Adrenal gland (tissue), 12 donors: ENCODE measurements around the gene MPG. TPM values are rescaled to one million over a fixed set of nuclear protein-coding genes. Genes with fewer than 3 reads are reported as not detected.
A peak's percentile ranks its signal among the peaks of the same experiment; 100 is the strongest.

Source experiments
- DNase-seq, 7 donors: peaks; one replicate each; pipeline ENCODE4 v3.0.0-alpha.2; 2019 to 2020
- H3K27ac ChIP-seq, 5 donors: fragments of 200-600 bp; sonication (generic) in 4 of 5; 1 replicate in 3 of 5; 2 replicates in 2 of 5; pipeline versions ENCODE4 v1.5.1 to v1.8.0; 2016 to 2020; ENCODE audit warnings: mild to moderate bottlenecking in 1 of 5
- H3K27me3 ChIP-seq: fragments of 200-600 bp; 2 replicates; pipeline ENCODE4 v1.8.0; 2021
- H3K36me3 ChIP-seq, 2 donors: fragments of 200-600 bp; replicated peaks in 1 of 2; 1 replicate in 1 of 2; 2 replicates in 1 of 2; pipeline versions ENCODE4 v1.5.1 to v1.8.0; 2018 to 2022
- H3K4me1 ChIP-seq, 2 donors: fragments of 200-600 bp; replicated peaks in 1 of 2; 1 replicate in 1 of 2; 2 replicates in 1 of 2; pipeline versions ENCODE4 v1.5.1 to v1.8.0; 2018 to 2021
- H3K4me3 ChIP-seq, 4 donors: fragments of 200-600 bp; sonication (generic) in 3 of 4; one replicate each; pipeline ENCODE4 v1.5.1; 2016 to 2018
- H3K9me3 ChIP-seq, 3 donors: fragments of 200-600 bp; sonication (generic) in 1 of 3; replicated peaks in 1 of 3; 1 replicate in 2 of 3; 2 replicates in 1 of 3; pipeline versions ENCODE4 v1.5.1 to v1.8.0; 2016 to 2021
- CTCF ChIP-seq, 6 experiments: fragments of 450-650 bp in 4 of 6; fragments of 200-600 bp in 2 of 6; sonication (generic) in 1 of 6; IDR thresholded peaks; 1 replicate in 5 of 6; 2 replicates in 1 of 6; pipeline versions ENCODE4 v1.5.1 to v1.8.0; 2016 to 2021; ENCODE audit warnings: antibody characterized with exemption in 6 of 6, mild to moderate bottlenecking in 2 of 6, moderate library complexity in 1 of 6
- POLR2A ChIP-seq, 2 donors: fragments of 450-650 bp; IDR thresholded peaks; one replicate each; pipeline ENCODE4 v1.6.1; 2017; ENCODE audit warnings: antibody characterized with exemption in 2 of 2, mild to moderate bottlenecking in 2 of 2, moderate library complexity in 1 of 2
- whole genome bisulfite sequencing, 4 donors: extraction: QIAGEN DNeasy Blood & Tissue Kit in 2 of 4; methylation state at CpG; one replicate each; pipeline versions ENCODE4 v1.1.5 to v1.1.7; 2013 to 2017; 5-methylcytosine and 5-hydroxymethylcytosine counted together
- intact Hi-C, 2 donors: fragments of 100-400 bp; cut with DNase I; formaldehyde crosslinking; loops; one replicate each; pipeline versions ENCODE4 v1.14.1 to v1.15.0; 2022 to 2023
- polyA plus RNA-seq, 3 donors: library from polyadenylated mRNA; stranded (reverse); fragments of 200-250 nt in 2 of 3; fragments of 350-450 nt in 1 of 3; fragmentation: Illumina TruSeq in 1 of 3; extraction: RNeasy Lipid Tissue Mini Kit (QIAGEN cat#74804) in 1 of 3; gene quantifications; one replicate each; pipeline ENCODE4 v1.2.3, GENCODE V29; 2013 to 2014
- total RNA-seq, 9 donors: library from RNA; depleted of rRNA in 4 of 9; stranded (reverse); fragments of >200 nt in 4 of 9; fragments of 120-200 nt in 1 of 9; fragmentation: NEBNext Ultra II Directional in 1 of 9; extraction: Animal tissue kit (Norgen Biotek cat#: 25700) in 1 of 9; gene quantifications; one replicate each; pipeline versions ENCODE4 v1.1.0 to v1.2.4, GENCODE V29; 2013 to 2023
- donor health status: healthy with polysubstance abuse.
- donor health status: Bipolar disorder and iron deficiency.
- donor health status: DM: yes; HTN: yes; CAD: no.
- donor health status: DM: no; HTN: no; CAD: no.
- donor health status: DM: no; HTN: no; CAD: no.
- donor health status: DM: yes; HTN: yes; CAD: no.

MPG gene
- total and polyA plus RNA-seq, 12 donors = 5.0 to 207 (median 91.3) TPM

DNA sequence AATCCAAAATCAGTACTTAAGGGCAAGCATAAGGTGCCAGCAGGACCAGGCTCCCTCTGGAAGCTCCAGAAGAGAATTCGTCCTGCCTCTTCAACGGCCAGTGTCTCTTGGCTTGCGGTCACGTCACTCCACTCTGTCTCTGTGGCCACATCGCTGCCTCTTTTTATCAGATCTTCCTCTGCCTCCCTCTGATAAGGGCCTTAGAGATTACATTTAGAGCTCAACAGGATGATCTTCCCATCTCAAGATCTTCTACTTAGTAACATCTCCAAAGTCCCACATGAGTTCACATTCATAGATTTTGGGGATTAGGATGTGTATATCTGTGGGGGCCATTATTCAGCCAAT is 16.9 kb downstream of the MPG start:
- Histone ChIP-seq H3K9me3 (no peaks in the 10 kb centered on the region), H3K27me3 (no peaks in the 10 kb centered on the region), H3K27ac (no peak overlapping the region), H3K36me3 (peaks cover 0 to 19% of the 10 kb centered on the region in 2 donors), H3K4me1 (peaks cover 0 to 7% of the 10 kb centered on the region in 2 donors), H3K4me3 (no peak overlapping the region)
- no peak for DNase-seq
- WGBS, 4 donors = 85 to 94% (median 90%) methylated on average over 5 of the region's 5 CpGs
- intact Hi-C loops = no loop called here
- TF ChIP-seq CTCF (IDR thresholded peaks at IDR 0.05) (no peak), POLR2A (IDR thresholded peaks at IDR 0.05) (no peak)

- H3K4me3 ChIP-seq = no peak overlapping the region
- H3K9me3 ChIP-seq = no peaks in the 10 kb centered on the region
- peaks cover 0 to 5% of the 10 kb centered on the region in 2 donors for H3K4me1 ChIP-seq
- peaks cover 0 to 12% of the 10 kb centered on the region in 2 donors for H3K36me3 ChIP-seq
- no peak overlapping the region for H3K27ac ChIP-seq
- TF ChIP-seq CTCF (IDR thresholded peaks at IDR 0.05) (peak; percentile 97 to 100 (median 99)), POLR2A (IDR thresholded peaks at IDR 0.05) (no peak)
- 9 to 13% (median 11%) methylated on average over 7 to 11 of the region's 11 CpGs for WGBS, 4 donors
- intact Hi-C loops = loop anchor here in 1 of 2 donors (2.0 kb wide), 1 partner anchor 30 kb away; no protein-coding TSS in a partner anchor
- H3K27me3 ChIP-seq = no peaks in the 10 kb centered on the region
- peak; percentile 87 to 95 (median 93) for DNase-seq
These were observed 18.9 kb downstream of the MPG start for GRCh38 chr16:96935-97381.

GRCh38 chr16:97822-98221 is 19.8 kb downstream of the MPG start:
- DNase-seq = no peak
- no peak overlapping the region for H3K4me3 ChIP-seq
- no peak overlapping the region for H3K27ac ChIP-seq
- peaks cover 0 to 12% of the 10 kb centered on the region in 2 donors for H3K36me3 ChIP-seq
- TF ChIP-seq POLR2A (IDR thresholded peaks at IDR 0.05) = no peak
- TF ChIP-seq CTCF (IDR thresholded peaks at IDR 0.05) = no peak
- no peaks in the 10 kb centered on the region for H3K9me3 ChIP-seq
- intact Hi-C loops = loop anchor here in 1 of 2 donors (2.0 kb wide), 1 partner anchor 31 kb away; no protein-coding TSS in a partner anchor
- WGBS, 4 donors = 70 to 92% (median 83%) methylated on average over 3 to 8 of the region's 8 CpGs
- no peaks in the 10 kb centered on the region for H3K27me3 ChIP-seq
- peaks cover 0 to 9% of the 10 kb centered on the region in 2 donors for H3K4me1 ChIP-seq

DNA sequence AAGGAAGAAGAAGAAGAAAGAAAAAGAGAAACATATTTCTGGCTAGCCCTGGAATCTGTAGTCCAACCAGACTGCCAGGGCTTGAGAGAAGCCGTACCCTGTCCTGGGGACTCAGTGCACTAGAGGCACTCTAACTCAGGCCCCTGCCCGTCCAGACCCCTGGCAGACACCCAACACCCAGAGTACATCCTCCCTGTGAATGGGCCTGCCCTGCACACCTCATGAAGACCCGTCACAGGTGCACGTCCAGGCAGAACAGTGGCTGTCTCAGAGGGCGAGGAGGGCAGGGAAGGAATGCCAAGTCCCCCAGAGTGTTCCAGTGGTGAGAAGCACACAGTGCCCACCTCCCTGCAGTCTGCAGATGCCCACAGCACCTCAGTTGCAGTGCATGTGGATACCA is 23.0 kb downstream of the MPG start:
- Histone ChIP-seq H3K4me3 (no peak overlapping the region), H3K27ac (peak overlapping the region in 2 of 5 donors; percentile 66 to 74), H3K27me3 (no peaks in the 10 kb centered on the region), H3K36me3 (peaks cover 0 to 16% of the 10 kb centered on the region in 2 donors), H3K9me3 (no peaks in the 10 kb centered on the region), H3K4me1 (peaks cover 0 to 17% of the 10 kb centered on the region in 2 donors)
- intact Hi-C loops = no loop called here
- DNase-seq = no peak
- no peak for TF ChIP-seq POLR2A (IDR thresholded peaks at IDR 0.05)
- 76 to 90% (median 83%) methylated on average over 5 of the region's 5 CpGs for WGBS, 4 donors

- Histone ChIP-seq H3K9me3 (no peaks in the 10 kb centered on the region), H3K4me1 (peaks cover 0 to 17% of the 10 kb centered on the region in 2 donors), H3K36me3 (peaks cover 0 to 16% of the 10 kb centered on the region in 2 donors), H3K27me3 (no peaks in the 10 kb centered on the region), H3K4me3 (no peak overlapping the region), H3K27ac (peak overlapping the region in 2 of 5 donors; percentile 66 to 74)
- TF ChIP-seq POLR2A (IDR thresholded peaks at IDR 0.05) (no peak), CTCF (IDR thresholded peaks at IDR 0.05) (no peak)
- WGBS, 4 donors = 77 to 91% (median 81%) methylated on average over 3 to 6 of the region's 6 CpGs
- intact Hi-C loops = no loop called here
- no peak for DNase-seq
These were observed 23.6 kb downstream of the MPG start for GRCh38 chr16:101586-101985.
